Stomach (tissue), 9 donors: ENCODE measurements around the gene DEDD2. TPM values are rescaled to one million over a fixed set of nuclear protein-coding genes. Genes with fewer than 3 reads are reported as not detected.
A peak's percentile ranks its signal among the peaks of the same experiment; 100 is the strongest.

Source experiments
- DNase-seq, 2 donors: peaks; one replicate each; pipeline versions ENCODE4 v3.0.0 to v3.0.0-alpha.2; 2013 to 2019
- H3K27ac ChIP-seq, 5 donors: fragments of 200-600 bp in 4 of 5; sonication (generic) in 4 of 5; one replicate each; pipeline ENCODE4 v1.5.1; 2013 to 2019; ENCODE audit warnings: mild to moderate bottlenecking in 1 of 5, moderate library complexity in 1 of 5
- H3K27me3 ChIP-seq, 3 donors: fragments of 200-600 bp; sonication (generic); one replicate each; pipeline ENCODE4 v1.5.1; 2017 to 2019; ENCODE audit warnings: mixed run types in 1 of 3
- H3K36me3 ChIP-seq, 4 donors: fragments of 200-600 bp; sonication (generic); 1 replicate in 3 of 4; 2 replicates in 1 of 4; pipeline ENCODE4 v1.5.1; 2016 to 2019
- H3K4me1 ChIP-seq, 4 donors: fragments of 200-600 bp; sonication (generic); one replicate each; pipeline ENCODE4 v1.5.1; 2016 to 2019
- H3K4me3 ChIP-seq, 4 donors: fragments of 200-600 bp; sonication (generic) in 3 of 4; one replicate each; pipeline ENCODE4 v1.5.1; 2016 to 2019; ENCODE audit warnings: mild to moderate bottlenecking in 1 of 4
- H3K9me3 ChIP-seq, 4 donors: fragments of 200-600 bp; sonication (generic); one replicate each; pipeline ENCODE4 v1.5.1; 2016 to 2019
- EP300 ChIP-seq: sonication (generic); formaldehyde crosslinking; IDR thresholded peaks from one replicate; pipeline ENCODE4 v1.6.1; 2017; ENCODE audit warnings: antibody characterized with exemption
- POLR2A ChIP-seq, 4 donors: fragments of 450-650 bp; IDR thresholded peaks; one replicate each; pipeline ENCODE4 v1.6.1; 2016; ENCODE audit warnings: antibody characterized with exemption in 4 of 4, control low read depth in 2 of 4, mild to moderate bottlenecking in 1 of 4, moderate library complexity in 1 of 4
- POLR2AphosphoS5 ChIP-seq, 3 donors: sonication (generic); formaldehyde crosslinking; IDR thresholded peaks; one replicate each; pipeline ENCODE4 v1.6.1; 2016; ENCODE audit warnings: antibody characterized with exemption in 3 of 3
- WGBS, 5 donors: extraction: QIAGEN DNeasy Blood & Tissue Kit in 3 of 5; methylation state at CpG; one replicate each; pipeline versions ENCODE4 v1.1.5 to v1.1.7; 2013 to 2018; 5-methylcytosine and 5-hydroxymethylcytosine counted together
- intact Hi-C: fragments of 100-400 bp; cut with DNase I; formaldehyde crosslinking; loops from one replicate; pipeline ENCODE4 v1.15.1; 2023; ENCODE audit warnings: low total_unique reads
- polyA plus RNA-seq, 3 donors: library from polyadenylated mRNA; stranded (reverse); fragments of 200-250 nt; gene quantifications; one replicate each; pipeline ENCODE4 v1.2.3, GENCODE V29; 2013
- total RNA-seq, 5 donors: library from RNA; depleted of rRNA; stranded (reverse); fragments of >200 nt; gene quantifications; one replicate each; pipeline versions ENCODE4 v1.1.0 to v1.2.3, GENCODE V29; 2014 to 2016
- TF ChIP-seq, protein P1 (sequence below), 7 experiments: fragments of 450-650 bp in 4 of 7; fragments of 200-600 bp in 3 of 7; sonication (generic) in 3 of 7; IDR thresholded peaks; one replicate each; pipeline ENCODE4 v1.5.1; 2016 to 2019; ENCODE audit warnings: antibody characterized with exemption in 7 of 7, control low read depth in 2 of 7, mild to moderate bottlenecking in 1 of 7
- donor health status: healthy with polysubstance abuse.
- donor health status: Bipolar disorder and iron deficiency.
- donor health status: healthy.

The DEDD2 gene
- total and polyA plus RNA-seq, 8 donors, result 16.7 to 195 (median 29.0) TPM

DNA sequence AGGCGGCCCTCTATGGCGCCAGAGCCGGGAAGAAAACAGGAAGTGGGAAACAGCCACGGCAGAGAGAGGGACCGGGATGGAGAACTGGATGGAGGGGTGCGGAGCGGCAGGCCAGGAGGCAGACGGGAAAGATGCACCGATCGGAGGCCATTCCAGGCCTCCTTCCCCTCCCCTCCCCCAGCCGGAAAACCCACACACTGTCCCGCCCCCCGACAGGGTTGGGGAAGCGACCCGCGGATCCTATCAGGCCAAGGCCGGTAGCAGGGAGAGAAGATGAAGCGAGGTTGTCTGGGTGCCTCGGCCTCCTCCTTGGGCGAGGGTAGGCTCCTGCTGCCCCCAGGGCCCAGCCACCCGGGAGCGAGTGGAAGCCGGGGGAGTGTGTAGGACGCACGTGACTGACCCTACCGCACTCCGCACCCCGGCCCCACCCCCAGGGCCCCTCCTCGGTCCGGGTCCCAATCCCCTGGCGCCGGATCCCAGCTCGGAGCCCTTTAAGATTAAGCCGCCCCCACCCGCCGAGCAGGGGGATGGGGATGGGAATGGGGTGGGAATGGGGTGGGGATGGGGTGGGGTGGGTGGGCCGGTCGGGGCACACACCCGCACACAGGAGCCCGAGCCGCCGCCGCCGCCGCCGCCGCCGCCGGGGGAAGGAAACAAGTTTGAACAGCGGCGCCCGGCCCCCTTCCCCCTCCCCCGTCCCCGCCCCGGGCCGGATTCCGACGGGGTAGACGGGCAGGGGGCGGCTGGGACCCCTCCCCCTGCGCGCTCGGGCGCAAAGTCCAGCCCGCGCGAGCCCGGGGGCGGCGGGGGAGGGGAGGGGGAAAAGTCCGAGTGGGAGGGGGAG lies 36.0 kb upstream of the DEDD2 start:
- no peaks in the 10 kb centered on the region for H3K9me3 ChIP-seq
- peaks cover 15 to 19% (median 18%) of the 10 kb centered on the region in 4 donors for H3K36me3 ChIP-seq
- DNase-seq, result peak; percentile 62 to 89
- peak overlapping the region; percentile 91 to 97 (median 92) for H3K4me3 ChIP-seq
- H3K27me3 ChIP-seq, result no peaks in the 10 kb centered on the region
- H3K4me1 ChIP-seq, result peaks cover 34 to 65% (median 56%) of the 10 kb centered on the region in 4 donors
- 0 to 1% (median 0%) methylated on average over 13 to 65 of the region's 71 CpGs for WGBS, 5 donors
- H3K27ac ChIP-seq, result peak overlapping the region; percentile 99 to 100 (median 99)
- intact Hi-C loops, result no loop called here
- TF ChIP-seq POLR2AphosphoS5 (IDR thresholded peaks at IDR 0.05), result peak in 1 of 3 donors; percentile 24
- TF ChIP-seq, protein P1, sequence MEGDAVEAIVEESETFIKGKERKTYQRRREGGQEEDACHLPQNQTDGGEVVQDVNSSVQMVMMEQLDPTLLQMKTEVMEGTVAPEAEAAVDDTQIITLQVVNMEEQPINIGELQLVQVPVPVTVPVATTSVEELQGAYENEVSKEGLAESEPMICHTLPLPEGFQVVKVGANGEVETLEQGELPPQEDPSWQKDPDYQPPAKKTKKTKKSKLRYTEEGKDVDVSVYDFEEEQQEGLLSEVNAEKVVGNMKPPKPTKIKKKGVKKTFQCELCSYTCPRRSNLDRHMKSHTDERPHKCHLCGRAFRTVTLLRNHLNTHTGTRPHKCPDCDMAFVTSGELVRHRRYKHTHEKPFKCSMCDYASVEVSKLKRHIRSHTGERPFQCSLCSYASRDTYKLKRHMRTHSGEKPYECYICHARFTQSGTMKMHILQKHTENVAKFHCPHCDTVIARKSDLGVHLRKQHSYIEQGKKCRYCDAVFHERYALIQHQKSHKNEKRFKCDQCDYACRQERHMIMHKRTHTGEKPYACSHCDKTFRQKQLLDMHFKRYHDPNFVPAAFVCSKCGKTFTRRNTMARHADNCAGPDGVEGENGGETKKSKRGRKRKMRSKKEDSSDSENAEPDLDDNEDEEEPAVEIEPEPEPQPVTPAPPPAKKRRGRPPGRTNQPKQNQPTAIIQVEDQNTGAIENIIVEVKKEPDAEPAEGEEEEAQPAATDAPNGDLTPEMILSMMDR (IDR thresholded peaks at IDR 0.05), result no peak
- no peak for TF ChIP-seq EP300

GRCh38 chr19:42252365-42253244 lies 35.1 kb upstream of the DEDD2 start:
- TF ChIP-seq POLR2A (IDR thresholded peaks at IDR 0.05) (no peak), POLR2AphosphoS5 (IDR thresholded peaks at IDR 0.05) (peak in 1 of 3 donors; percentile 7)
- 3 to 11% (median 7%) methylated on average over 27 of the region's 27 CpGs for WGBS, 5 donors
- H3K9me3 ChIP-seq, result no peaks in the 10 kb centered on the region
- intact Hi-C loops, result no loop called here
- H3K27ac ChIP-seq, result peak overlapping the region; percentile 99 to 100 (median 99)
- H3K36me3 ChIP-seq, result peaks cover 17 to 27% (median 26%) of the 10 kb centered on the region in 4 donors
- peak in 1 of 2 donors; percentile 87 for DNase-seq
- H3K27me3 ChIP-seq, result no peaks in the 10 kb centered on the region
- H3K4me3 ChIP-seq, result peak overlapping the region; percentile 91 to 97 (median 92)
- peaks cover 34 to 72% (median 57%) of the 10 kb centered on the region in 4 donors for H3K4me1 ChIP-seq

GRCh38 chr19:42251572-42252358 lies 34.3 kb upstream of the DEDD2 start:
- Histone ChIP-seq H3K9me3 (no peaks in the 10 kb centered on the region), H3K27me3 (no peaks in the 10 kb centered on the region), H3K4me1 (peaks cover 34 to 79% (median 58%) of the 10 kb centered on the region in 4 donors), H3K27ac (peak overlapping the region; percentile 58 to 100 (median 99)), H3K36me3 (peaks cover 17 to 35% (median 26%) of the 10 kb centered on the region in 4 donors), H3K4me3 (peak overlapping the region; percentile 91 to 97 (median 92))
- DNase-seq, result peak in 1 of 2 donors; percentile 60
- TF ChIP-seq POLR2AphosphoS5 (IDR thresholded peaks at IDR 0.05) (no peak), EP300 (no peak), POLR2A (IDR thresholded peaks at IDR 0.05) (no peak)
- TF ChIP-seq, protein P1 (IDR thresholded peaks at IDR 0.05), result no peak
- intact Hi-C loops, result no loop called here
- 57 to 80% (median 72%) methylated on average over 4 of the region's 4 CpGs for WGBS, 5 donors

- peak in 1 of 2 donors; percentile 69 for DNase-seq
- peak overlapping the region; percentile 7 to 93 (median 22) for H3K4me3 ChIP-seq
Observed at GRCh38 chr19:42250666-42251531, 33.4 kb upstream of the DEDD2 start.

More at GRCh38 chr19:42250666-42251531, 33.4 kb upstream of the DEDD2 start:
- WGBS, 5 donors, result 17 to 25% (median 19%) methylated on average over 12 to 19 of the region's 19 CpGs
- Histone ChIP-seq H3K4me1 (peaks cover 40 to 79% (median 61%) of the 10 kb centered on the region in 4 donors), H3K9me3 (no peaks in the 10 kb centered on the region), H3K27me3 (no peaks in the 10 kb centered on the region), H3K36me3 (peaks cover 17 to 36% (median 26%) of the 10 kb centered on the region in 4 donors), H3K27ac (peak overlapping the region; percentile 47 to 100 (median 99))
- intact Hi-C loops, result no loop called here
- TF ChIP-seq, protein P1 (IDR thresholded peaks at IDR 0.05), result no peak
- TF ChIP-seq POLR2A (IDR thresholded peaks at IDR 0.05), result no peak
- TF ChIP-seq POLR2AphosphoS5 (IDR thresholded peaks at IDR 0.05), result no peak
- TF ChIP-seq EP300, result no peak
